NCI-H446 treated with DMSO at 0.1 percent for 48 hours (cell line): ENCODE data around the gene CACNA2D1.
"Not testable (repeated sequence)": the region's sequence is repeated elsewhere in the genome, so short reads cannot be mapped to it uniquely, and the experiment has no call there.

Experiments
- DNase-seq: peaks from one replicate; lab custom pipeline; 2025; lab: John Stamatoyannopoulos, UW

Gene CACNA2D1

GRCh38 chr7:82393076-82393839 is 50.3 kb downstream of the CACNA2D1 start:
- DNase-seq = no peak

DNA sequence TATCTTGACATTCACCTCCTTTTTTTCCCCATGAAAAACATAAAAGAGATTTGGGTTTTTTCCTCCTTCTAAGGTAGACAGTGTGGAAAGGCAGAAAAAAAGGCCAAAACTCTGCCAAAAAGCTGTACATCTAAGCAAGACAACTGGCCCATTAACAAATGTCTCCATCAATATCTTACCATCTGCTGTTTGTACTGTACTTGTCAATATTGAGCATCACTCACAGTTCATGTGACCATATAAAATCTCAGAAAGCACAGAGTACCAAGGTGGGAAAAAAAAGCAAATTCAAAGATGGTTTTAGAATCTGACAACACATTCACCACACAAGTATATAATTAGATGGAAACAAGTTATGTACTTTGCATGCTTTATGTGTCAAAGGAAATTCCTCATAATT is 52.6 kb downstream of the CACNA2D1 start:
- DNase-seq = peak; percentile 78

DNA sequence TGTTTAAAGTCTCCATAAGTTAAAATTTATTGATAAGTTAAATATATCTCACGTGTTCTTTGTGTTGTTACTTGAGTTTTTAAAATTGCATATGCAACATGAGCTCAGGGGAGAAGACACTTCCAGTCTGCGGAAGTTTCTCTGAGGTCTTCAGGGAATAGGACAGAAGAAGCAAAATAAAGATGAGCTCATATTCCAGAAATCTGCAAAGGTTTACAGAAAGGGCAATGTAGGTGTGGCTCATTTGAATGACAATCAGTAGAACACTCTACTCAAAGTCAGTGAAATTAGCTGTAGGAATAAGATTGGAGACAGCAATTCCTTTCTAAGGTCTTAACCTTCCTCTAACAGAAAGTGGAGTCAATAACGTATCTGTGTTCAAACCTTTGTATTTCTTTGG is 53.7 kb downstream of the CACNA2D1 start:
- no peak for DNase-seq

GRCh38 chr7:82388138-82388537 is 55.4 kb downstream of the CACNA2D1 start:
- DNase-seq = no peak

DNA sequence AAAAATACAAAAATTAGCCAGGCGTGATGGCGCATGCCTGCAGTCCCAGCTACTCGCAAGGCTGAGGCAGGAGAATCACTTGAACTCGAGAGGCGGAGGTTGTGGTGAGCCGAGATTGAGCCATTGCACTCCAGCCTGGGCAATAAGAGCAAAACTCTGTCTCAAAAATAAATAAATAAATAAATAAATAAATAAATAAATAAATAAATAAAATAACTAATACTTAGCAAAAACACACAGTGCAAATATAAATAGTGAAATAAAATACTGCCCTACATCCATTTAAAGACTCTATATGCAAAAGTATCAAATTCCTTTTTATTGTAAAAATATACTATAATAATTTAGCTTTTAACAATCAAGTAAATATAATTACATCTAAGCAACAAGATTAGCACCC is 57.0 kb downstream of the CACNA2D1 start:
- not testable (repeated sequence) for DNase-seq

DNA sequence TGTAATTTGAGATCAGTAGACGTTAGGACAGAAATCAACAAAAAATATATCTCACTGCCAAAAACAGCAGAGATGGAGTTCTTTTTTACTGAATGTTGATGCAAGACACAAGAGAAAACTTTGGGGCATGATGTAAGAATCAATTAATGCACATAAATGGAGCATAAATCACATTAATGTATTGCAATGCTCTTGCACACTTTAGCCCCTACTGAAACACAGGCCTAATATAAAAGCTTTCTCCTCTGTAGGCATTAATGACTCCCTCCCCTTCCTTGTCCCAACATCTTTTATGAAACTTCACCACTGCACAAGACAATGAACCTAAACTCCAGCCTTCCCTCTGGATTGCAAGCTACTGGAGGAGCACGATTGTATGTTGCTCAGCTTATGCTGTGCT is 58.8 kb downstream of the CACNA2D1 start:
- no peak for DNase-seq

DNA sequence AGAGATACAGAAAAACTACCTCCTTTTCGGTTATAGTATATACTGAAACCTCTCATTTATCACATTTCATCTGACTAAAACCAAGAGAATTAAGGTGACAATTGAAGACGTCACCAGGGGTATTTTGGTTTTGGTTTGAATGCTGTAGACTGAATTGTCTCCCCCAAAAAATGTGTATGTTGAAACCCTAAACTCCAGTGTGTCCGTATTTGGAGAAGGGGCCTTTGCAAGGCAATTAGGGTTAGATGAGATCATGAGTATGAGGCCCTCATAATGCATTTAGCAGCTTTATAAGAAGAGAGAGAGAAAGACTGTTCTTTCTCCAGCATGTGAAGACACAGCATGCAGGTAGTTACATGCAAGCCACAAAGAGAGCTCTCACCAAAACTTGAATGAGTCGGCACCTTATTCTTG is 59.5 kb downstream of the CACNA2D1 start:
- no peak for DNase-seq

- DNase-seq = no peak
Observed at GRCh38 chr7:82382276-82382675, 61.3 kb downstream of the CACNA2D1 start.

DNA sequence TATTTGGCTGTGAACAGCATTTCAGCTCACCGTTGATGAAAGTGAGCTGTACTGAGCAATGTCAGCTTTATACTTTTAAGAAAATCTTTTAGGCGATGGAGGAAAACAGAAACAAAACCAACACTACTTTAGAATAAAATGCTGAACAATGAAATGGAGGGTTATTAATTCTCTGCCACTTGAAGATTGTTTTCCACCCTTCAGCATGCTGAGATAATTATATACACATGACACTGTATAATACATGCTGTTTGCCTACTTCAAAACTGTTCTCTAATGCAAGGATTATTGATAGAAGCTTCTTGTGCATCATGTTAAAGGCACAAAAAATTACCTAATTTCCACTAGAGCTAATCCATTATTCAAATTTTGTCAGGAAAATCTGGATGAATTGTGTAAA is 66.8 kb downstream of the CACNA2D1 start:
- DNase-seq = no peak

- no peak for DNase-seq
Observed at GRCh38 chr7:82375713-82376112, 67.9 kb downstream of the CACNA2D1 start.

GRCh38 chr7:82375129-82375528 is 68.4 kb downstream of the CACNA2D1 start:
- DNase-seq = no peak

GRCh38 chr7:82373926-82374635 is 69.5 kb downstream of the CACNA2D1 start:
- no peak for DNase-seq

DNA sequence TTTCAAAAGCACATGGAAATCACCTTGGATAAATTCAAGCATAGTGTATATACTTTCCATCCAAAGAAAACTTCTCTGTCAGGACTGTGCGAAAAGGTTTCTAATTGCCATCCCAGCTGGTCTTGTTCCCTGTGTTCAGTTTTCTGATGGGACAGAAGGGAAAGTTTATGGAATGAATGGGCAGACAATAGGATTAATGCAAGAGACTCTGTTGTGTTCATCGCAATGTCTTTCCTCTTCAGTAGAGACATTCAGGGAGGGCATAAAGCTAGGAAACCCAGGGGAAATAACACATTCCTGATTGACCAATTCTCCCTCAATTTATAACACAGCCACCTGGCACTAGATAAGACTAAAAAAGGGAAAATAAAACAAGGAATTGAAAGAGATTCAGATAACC is 78.9 kb downstream of the CACNA2D1 start:
- DNase-seq = no peak

- no peak for DNase-seq
Observed at GRCh38 chr7:82364048-82364447, 79.5 kb downstream of the CACNA2D1 start.

DNA sequence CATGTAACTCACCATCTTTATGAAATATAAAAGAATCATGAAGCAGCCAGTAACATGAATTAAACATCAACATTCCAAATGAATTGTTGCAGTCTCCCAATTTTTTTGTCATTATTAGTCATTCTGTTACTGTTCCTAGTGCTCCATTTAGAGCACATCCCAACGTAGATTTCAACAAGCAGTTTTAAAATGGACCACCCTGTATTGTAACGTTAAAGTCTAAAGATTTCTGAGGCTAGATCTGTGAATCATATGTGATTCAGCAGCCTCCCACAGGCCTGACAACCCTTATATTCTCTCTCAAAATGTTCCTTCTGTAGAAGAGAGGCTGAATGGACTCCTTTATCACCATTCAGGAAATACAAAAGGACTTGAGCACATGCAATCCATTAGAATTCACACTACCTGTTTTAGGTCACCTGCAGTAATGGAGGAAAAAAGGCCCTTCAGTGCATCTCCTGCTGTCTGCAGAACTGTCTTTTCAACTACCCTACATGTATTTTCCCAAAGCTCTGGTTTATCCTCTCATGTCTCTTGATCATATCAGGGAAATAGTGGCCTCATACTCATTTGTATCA is 81.4 kb downstream of the CACNA2D1 start:
- DNase-seq = no peak

GRCh38 chr7:82360591-82361368 is 82.8 kb downstream of the CACNA2D1 start:
- no peak for DNase-seq

DNA sequence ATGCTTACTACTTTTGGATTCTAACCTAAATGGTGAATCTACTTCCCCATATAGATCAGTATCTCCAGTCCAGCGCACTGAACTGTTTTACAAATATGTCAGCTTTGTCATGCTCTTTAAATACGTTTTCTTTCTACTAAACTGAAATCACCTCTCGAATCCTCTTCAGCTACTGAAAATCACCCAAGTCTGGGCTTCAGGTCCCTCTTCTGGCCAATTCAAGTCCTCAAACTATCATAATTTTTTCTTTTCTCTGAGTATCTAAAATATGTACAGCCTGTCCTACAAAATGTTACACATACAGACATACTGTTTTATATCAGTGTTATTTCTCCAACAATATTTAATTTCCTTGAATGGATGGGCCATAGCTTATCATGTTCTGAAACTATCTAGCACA is 84.2 kb downstream of the CACNA2D1 start:
- DNase-seq = peak; percentile 50

GRCh38 chr7:82358923-82359322 is 84.7 kb downstream of the CACNA2D1 start:
- DNase-seq = no peak

GRCh38 chr7:82358009-82358578 is 85.5 kb downstream of the CACNA2D1 start:
- no peak for DNase-seq

- no peak for DNase-seq
Observed at GRCh38 chr7:82348251-82348650, 95.3 kb downstream of the CACNA2D1 start.

GRCh38 chr7:82347808-82348207 is 95.8 kb downstream of the CACNA2D1 start:
- DNase-seq = no peak

GRCh38 chr7:82345886-82346285 is 97.7 kb downstream of the CACNA2D1 start:
- DNase-seq = no peak
